GM12891 (cell line): ENCODE data around the gene UBXN2A.

Source experiments
- PAX5 ChIP-seq: IDR thresholded peaks from 2 replicates; pipeline ENCODE4 v1.6.1; 2011; ENCODE audit warnings: low read length, moderate library complexity, mild to moderate bottlenecking; ENCODE audit not compliant: insufficient read depth, severe bottlenecking
- POLR2A ChIP-seq: IDR thresholded peaks from 2 replicates; pipeline ENCODE4 v1.6.1; 2011; ENCODE audit warnings: low read depth, low read length, control low read depth
- POLR2AphosphoS5 ChIP-seq: IDR thresholded peaks from 2 replicates; pipeline ENCODE4 v1.6.1; 2011; ENCODE audit warnings: low read depth, low read length, control low read depth
- POU2F2 ChIP-seq: IDR thresholded peaks from 2 replicates; pipeline ENCODE4 v1.6.1; 2011; ENCODE audit warnings: low read depth, mild to moderate bottlenecking, control low read depth, low read length, moderate library complexity
- SPI1 ChIP-seq: IDR thresholded peaks from 2 replicates; pipeline ENCODE4 v1.6.1; 2011; ENCODE audit warnings: low read depth, low read length, control low read depth
- TAF1 ChIP-seq: IDR thresholded peaks from 2 replicates; pipeline ENCODE4 v1.6.1; 2011; ENCODE audit warnings: low read depth, low read length, control low read depth

- TF ChIP-seq TAF1 (no peak), POLR2A (no peak), POLR2AphosphoS5 (no peak), SPI1 (no peak), POU2F2 (no peak), PAX5 (no peak)
Measured at GRCh38 chr2:23988371-23988770, 48.1 kb downstream of the UBXN2A start.
